ENCODE measurements around the gene TMEM41B. TPM values are rescaled to one million over a fixed set of nuclear protein-coding genes. Genes with fewer than 3 reads are reported as not detected.

TMEM41B gene, protein sequence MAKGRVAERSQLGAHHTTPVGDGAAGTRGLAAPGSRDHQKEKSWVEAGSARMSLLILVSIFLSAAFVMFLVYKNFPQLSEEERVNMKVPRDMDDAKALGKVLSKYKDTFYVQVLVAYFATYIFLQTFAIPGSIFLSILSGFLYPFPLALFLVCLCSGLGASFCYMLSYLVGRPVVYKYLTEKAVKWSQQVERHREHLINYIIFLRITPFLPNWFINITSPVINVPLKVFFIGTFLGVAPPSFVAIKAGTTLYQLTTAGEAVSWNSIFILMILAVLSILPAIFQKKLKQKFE
- total RNA-seq (2022; extraction: Qiagen RNA extraction), result 17.8 to 27.3 TPM (median 23.6 TPM) in 5 replicates

DNA sequence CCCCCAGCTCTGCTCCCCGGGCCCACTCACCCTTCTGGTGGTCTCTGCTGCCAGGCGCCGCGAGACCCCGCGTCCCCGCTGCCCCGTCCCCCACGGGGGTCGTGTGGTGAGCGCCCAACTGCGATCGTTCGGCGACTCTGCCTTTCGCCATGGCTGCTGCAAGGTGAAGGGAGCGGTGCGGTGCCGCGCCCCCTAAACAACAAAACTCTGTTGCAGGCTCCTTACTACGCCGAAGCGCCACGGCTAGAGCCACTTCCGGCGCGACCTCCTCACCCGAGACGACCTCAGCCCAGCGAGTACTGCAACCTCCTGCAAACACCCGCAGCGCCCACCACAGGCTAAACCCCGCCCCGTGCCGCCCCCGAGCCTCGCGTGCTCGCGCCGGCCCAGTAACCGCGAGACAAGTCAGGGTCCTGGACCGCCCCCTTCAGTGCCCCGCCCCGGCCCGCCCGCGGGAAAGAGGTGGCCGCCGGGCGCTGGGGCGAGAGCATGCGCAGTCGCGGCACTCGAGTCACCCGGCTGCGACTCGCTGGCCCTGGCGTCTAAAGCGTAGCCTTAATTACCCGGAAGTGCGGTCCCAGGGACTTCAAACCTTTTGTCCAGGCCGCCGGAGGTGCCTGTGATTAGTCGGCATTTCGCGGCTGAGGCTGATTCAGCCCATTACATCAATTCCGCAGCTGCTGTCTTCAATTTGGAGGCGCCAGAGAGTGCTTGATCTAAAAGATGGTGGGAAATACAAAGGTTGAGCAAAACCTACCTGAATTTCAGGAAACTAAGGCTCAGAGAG is at the start of gene TMEM41B:
Gene TMEM41B (minus strand): TSS at position 303 of the 787 bp plus-strand sequence. CDS start 152 bp downstream, at position 151.

DNA sequence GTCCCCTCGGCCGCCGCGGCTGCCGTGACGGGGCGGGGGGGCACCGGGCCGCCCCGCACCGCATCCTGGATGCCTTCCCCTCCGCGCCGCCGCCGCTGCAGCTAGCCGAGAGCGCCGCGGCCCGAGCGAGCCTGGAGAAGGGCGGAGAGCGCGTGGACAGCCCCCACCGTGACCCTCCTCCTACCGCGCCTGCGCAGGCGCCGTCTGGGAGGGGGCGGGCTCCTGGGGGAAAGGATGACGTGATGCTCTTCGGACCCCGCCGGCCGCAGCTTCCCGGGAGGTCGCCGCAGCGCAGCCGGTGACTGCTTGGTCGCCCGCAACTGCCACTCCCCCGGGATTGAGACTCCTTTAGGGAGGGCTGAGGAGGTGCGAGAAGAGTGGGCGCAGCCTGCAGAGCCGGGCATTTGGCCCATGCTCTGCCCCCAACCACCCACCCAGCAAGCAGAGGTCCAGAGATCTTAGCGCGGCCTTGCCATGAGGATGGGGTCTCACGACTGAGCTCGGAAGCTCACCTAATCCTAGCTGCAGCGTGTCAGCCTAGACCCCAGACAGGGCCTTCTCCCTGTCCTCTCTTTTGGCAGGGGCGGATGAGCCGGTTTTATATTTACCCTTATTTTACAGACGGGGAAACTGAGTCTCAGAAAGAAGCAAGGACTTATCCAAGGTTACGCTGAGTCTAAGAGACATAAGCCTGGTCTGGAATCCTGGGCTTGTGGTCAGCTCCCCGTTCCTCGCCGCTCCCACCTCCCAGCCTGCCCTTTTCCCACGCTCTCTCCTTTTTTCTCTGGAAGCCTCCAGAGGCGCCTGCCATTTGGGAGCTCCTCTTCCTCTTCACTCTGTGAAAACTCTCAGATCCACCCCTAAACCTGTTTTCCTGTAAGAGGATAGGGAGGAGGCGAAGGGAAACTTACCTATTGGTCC is 48.9 kb downstream of the TMEM41B start, which contains the start of gene DENND5A:
Gene DENND5A (minus strand): TSS at position 140 of the 921 bp plus-strand sequence. CDS start 281 bp downstream, outside the sequence.

Other genes with a start within 250 kb of the TMEM41B start
- gene SCUBE2, start 223.0 kb downstream of the TMEM41B start, total RNA-seq (2022; extraction: Qiagen RNA extraction), result 0.40 to 0.71 TPM (median 0.61 TPM) in 5 replicates
- gene DENND5A, start 49.2 kb downstream of the TMEM41B start, total RNA-seq (2022; extraction: Qiagen RNA extraction), result 37.2 to 41.2 TPM (median 40.5 TPM) in 5 replicates
- 85.5 to 123 TPM (median 108 TPM) in 5 replicates for gene IPO7, start 70.1 kb upstream of the TMEM41B start, total RNA-seq (2022; extraction: Qiagen RNA extraction)
- gene ZNF143, start 146.4 kb upstream of the TMEM41B start, total RNA-seq (2022; extraction: Qiagen RNA extraction), result 9.9 to 11.5 TPM (median 10.3 TPM) in 5 replicates